Left hindlimb (tissue), 1 donor: ENCODE results near the gene MGLL.

ENCODE experiments used
- DNase-seq: peaks from one replicate; pipeline ENCODE4 v3.0.0-alpha.2; 2018

Gene MGLL

DNA sequence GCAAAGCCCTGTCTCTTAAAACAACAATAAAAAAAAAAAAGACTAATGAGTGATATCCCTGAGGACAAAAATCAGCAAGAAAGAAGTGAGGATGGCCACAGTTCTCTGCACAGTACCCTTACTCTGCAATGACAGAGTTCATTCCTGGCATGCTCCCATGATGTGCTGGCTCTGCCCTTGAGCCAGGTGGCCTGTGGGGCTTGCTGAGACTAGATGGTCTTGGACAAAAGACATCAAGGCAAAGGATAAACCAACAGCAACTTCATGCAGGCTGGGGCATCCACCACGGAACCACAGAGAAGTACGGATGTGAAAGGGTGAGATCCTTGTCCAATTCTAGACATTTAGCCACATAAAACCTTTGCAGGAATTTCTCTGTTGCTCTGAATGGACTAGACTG is 12.7 kb downstream of the MGLL start:
- DNase-seq = no peak

DNA sequence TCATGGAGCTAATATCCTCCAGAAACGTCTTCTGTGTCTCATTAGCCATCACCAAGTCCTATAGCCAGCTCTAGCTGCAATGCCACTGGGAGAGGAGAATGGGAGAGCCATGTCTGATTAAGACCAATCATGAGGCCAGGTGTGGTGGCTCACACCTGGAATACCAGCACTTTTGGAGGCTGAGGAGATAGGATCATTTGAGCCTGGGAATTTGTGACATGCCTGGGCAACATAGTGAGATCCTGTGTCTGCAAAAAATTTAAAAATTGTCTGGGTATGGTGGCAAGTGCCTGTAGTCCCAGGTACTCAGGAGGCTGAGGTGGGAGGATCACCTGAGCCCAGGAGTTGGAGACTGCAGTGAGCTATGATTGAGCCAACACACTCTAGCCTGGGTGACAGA is 13.1 kb downstream of the MGLL start:
- no peak for DNase-seq

DNA sequence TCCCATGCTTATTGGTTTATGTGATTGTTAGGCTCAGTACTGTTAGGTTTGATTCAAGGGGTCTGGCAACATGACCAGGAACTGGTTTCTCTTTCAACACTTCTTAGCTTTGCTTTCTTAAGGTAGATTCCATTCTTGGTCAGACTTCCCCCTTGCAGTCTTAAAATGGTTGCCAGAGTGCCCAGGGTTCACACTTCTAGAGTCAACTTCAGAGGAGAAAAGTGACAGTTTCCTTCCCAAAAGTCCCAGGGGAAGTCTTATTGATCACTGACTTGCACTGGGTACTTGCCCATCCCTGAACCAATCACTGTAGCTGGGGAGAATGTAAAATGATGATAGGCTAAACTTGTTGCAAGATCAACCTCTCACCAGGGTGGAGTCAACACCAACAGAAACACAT is 14.1 kb downstream of the MGLL start:
- no peak for DNase-seq

DNA sequence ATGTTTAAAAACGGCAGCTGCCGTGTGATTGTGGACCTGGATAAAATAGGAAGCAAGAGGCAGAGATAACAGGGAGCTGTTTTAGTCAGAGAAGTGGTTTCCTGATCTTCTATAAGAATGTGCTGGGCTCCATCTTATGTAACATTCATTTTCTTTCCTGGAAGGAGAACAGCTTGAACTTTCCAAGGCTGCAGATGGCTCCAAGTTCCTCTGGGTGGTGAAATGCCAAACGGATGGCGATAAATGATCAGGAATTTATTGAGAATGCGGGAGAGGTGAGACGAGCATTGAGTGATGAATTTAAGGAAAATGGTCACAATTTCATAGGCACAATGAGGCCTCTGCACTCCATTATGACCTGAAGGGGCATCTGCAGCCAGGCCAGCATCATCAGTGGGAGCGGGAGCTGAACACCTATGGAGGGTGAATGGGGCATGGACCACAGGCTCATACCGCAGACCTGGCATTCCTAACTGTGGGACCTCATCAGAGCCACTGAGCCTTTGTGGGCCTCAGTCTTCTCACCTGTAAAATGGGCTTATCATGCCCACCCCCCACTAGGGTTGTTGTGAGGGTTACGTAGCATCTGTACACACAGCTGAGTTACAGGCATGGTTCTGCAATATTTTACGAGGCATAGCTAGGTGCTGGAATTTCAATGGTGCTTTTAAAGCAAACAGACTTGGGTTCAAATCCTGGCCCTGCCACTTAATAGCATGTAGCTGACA is 17.1 kb downstream of the MGLL start:
- no peak for DNase-seq

DNA sequence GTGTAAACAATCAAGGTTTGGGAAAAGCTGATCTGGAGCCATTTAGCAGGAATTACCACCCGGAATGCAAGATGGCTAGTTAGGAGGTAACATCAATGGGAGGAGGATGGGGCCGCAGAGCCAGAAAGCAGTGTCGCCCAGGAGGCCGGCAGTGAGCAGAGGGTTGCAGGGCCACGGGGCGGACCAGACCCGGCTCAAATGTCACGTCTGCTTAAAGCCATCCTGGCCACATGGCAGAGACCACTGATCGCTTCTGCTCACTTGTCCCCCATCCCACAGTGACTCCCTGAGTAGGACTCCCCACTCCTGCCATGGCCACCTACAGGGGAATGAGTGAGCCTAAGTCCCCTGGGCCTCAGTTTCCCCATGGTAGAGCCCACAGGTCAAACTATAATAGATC is 18.2 kb downstream of the MGLL start:
- no peak for DNase-seq

DNA sequence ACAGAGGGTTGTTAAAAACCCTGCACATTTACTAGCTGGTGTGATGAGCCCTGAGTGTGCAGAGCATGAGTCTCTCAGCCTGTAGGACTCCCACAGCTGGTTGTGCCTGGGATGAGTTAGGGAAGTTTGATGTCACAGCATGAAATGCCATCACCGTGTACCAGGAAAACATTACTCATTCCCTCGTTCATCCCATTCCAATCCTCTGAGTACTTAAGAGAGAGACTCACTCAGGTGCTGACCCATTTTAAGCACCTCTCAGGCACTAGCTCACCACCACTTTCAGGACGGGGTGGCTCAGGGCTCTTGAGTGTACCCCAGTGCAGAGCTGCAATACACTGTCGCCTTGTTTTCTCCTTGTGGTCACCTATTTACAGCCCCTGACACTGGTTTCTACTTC is 18.7 kb downstream of the MGLL start:
- DNase-seq = no peak

DNA sequence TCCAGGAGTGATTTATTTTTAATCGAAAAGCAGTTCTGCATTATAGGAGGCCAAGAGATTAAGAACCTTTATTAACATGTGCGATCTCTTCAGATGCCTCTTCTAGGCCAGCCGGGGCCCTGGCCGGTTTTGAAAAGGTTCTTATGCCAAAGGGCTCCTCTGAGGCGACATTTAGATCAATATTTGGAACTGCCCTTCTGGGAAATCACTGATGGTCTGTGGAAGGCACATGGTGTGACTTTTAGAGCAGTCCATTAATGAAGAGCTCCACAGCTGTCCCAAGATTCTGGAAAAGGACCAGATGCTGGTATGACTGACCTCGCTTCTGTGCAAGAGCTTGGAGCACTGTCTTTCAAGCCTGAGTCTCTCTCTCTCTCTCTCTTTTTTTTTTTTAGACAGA is 19.7 kb downstream of the MGLL start:
- no peak for DNase-seq

DNA sequence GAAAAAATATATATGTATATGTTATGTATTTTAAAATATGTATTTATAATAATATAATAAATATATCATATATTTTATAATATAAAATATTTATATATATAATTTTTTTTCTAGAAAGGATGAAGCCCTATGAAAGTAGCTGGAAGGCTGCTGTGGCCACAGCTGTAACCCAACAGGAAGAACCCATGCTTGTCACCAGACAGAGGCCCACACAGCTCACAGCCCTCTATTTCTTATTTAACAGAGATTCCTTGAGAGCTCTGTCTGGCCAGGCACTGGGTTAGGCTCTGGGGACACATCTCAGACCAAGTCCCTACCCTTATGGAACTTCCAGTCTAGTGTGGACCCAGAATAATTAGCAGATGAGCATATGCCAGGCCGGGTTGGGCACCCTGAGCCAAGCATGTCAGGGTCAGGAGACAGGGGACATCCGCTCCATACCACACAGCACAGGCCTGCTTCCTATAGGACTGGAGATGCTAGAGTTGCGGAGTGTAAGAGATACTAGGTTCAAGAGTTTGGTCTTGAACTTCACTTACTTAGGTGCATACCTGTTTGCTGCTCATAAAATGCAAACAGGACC is 20.5 kb downstream of the MGLL start:
- DNase-seq = no peak

DNA sequence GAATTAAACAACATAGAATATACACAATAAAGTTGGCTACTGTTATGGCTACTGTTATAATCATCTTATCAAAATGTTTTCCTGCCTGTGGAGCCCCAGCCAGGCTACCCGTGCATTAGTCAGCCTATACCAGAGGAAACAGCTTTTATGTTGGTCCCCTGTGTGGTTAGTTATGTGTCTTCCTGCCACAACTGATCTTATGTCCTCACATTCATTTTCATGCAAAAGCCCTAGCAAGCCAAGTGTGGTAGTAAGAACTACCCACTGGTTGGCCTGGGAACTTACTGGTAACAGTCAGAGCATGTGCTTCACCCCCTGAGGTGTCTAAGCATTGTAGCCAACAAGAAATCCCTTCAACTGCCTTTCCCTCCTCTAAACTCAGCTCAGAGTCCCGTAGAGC is 21.8 kb downstream of the MGLL start:
- no peak for DNase-seq

DNA sequence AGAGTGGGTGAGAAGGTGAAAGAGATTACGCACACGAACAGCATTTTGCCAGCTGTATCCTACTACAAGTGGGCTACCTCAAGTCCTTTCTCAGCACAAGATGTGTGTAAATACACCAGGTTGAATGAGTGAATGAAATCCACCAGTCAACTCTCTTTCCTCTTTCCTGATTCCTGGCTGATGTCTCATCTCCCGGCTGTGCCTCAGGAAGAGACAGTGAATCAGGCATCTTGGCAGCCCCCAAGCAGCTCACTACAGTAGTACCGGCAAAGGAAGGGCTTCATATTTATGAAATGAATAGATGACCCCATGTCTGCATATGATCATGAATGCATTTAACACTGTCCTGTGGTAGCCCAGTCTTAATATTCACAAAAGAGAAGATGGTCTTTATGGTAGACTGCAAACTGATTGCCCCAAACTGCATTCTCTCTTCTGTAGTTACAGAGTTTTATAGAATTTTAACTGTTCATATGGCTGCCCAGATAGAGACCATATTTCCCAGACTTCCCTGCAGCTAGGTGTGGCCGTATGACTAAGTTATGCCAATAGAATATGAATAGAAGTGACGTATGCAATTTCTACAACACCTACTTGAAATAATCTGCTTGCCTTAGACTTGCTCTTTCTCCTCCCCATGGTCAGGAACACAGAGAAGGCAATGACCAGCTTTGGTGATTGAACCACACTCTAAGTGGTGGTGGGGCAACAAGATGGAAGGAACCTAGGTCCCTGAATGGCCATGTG is 22.7 kb downstream of the MGLL start:
- DNase-seq = no peak

DNA sequence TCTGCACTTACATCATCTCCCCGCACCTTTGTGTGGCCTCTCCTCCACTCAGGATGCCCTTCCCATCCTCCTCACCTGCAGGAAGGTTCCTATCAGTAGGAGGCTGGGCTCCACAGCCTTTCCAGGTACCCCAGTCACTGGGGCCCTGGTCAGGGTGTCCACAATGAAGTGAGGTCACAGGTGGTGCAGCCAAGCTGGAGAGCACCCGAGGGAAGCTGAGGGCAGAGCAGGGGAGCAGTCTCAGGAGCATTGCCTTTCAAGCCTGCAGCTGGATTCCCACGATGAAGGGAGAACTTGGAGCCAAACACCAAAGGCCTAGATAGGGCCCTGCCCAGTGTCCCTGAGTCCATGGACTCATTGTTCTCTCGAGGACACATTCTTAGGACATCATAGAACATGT is 23.6 kb downstream of the MGLL start:
- DNase-seq = no peak

DNA sequence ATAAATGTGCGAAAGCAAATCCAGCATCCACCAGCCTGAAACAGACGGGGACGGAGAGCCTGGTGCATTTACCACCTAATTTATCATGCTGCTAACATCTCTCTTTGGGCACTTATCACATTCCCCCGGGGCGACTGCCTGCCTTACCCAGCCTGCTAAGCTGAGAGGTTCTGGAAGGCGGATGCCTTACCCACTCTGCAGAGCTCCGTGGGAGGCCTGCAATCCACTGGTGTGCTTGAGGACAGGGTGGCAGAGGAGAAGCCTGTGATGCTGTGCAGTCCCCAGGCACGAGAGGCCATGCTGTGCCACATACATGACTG is 25.5 kb downstream of the MGLL start:
- no peak for DNase-seq

DNA sequence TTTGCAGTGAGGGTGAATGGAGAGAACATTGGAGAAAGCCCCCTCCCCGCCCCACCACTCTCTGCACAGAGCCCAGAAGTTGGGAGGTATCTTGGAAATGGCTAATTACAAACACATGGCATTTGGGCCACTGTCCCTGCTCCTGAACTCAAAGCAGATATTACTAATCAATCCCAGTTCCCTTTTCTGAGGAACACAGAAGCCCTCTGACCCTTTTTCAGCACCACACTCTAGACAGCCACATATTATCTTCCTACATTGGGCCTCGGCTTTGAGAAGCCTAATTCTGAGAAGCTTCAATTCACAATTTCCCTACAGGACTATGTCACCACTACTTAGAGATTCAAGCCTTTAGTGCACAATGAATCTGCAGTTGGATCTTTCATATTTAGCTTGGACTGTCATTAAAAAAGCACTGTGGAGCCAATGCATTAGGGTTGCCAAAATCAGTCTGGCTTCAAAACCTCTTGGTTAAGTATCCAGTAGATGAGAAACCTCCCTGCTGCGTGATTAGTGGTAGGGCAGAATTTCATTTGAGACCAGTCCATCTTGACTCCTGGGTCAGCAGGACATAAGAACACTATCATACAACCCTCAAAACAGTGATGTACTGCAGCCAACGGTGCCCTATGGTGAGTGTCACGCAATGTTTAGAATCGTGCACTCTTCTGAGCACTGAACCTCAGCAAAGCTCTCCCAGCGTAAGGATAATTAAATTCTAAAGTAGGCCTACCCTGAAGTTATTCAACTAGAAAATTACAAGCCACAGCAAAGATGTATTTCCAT is 26.1 kb downstream of the MGLL start:
- DNase-seq = no peak

DNA sequence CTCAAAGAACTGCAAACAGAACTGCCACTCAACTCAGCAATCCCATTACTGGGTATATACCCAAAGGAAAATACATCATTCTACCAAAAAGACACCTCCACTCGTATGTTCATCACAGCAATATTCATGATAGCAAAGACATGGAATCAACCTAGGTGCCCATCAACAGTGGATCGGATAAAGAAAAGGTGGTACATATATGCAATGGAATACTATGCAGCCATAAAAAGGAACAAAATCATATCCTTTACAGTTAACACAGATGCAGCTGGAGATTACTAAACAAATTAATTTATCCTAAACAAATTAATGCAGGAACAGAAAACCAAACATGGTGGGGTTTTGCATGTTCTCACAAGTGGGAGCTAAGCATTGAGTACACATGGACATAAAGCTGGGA is 27.3 kb downstream of the MGLL start:
- DNase-seq = no peak

DNA sequence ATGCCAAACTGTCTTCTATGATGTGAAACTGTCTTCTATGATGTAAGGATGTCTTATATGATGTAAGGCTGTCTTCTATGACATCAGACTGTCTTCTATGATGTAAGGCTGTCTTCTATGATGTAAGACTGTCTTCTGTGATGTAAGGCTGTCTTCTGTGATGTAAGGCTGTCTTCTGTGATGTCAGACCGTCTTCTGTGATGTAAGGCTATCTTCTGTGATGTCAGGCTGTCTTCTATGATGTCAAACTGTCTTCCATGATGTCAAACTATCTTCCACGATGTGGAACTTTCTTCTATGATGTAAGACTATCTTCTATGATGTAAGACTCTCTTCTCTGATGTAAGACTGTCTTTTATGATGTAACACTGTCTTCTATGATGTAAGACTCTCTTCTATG is 27.9 kb downstream of the MGLL start:
- no peak for DNase-seq

DNA sequence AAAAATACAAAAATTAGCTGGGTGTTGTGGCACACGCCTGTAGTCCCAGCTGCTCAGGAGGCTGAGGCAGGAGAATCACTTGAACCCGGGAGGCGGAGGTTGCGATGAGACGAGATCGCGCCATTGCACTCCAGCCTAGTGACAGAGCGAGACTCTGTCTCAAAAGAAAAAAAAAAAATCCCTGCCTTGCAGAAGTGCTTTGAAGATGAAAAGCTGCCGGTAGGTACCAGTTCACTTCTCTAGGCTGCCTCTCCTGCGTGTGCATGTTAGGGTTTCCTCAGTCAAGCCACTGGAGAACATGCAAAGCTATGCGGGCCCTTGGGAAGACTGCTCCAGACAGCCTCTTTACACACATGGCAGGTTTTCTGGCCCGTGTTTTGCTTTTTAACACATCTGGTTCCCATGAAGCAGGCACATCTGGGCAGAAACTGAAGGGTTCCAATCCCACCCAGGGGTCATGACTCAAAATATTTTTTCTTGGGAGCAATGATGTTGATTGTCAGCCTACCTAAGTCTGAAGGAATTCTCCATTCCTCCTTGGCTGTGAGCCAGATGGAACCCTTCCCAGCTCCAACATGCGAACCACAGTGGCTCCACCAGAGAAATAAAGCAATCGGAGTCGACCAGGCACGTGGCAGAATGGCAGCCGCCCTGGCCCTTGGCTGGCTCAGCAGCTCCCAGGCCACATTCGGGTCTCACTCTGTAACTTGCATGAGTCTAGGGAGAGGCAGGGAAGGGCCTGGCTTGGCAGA is 29.6 kb downstream of the MGLL start:
- DNase-seq = peak; percentile 78

DNA sequence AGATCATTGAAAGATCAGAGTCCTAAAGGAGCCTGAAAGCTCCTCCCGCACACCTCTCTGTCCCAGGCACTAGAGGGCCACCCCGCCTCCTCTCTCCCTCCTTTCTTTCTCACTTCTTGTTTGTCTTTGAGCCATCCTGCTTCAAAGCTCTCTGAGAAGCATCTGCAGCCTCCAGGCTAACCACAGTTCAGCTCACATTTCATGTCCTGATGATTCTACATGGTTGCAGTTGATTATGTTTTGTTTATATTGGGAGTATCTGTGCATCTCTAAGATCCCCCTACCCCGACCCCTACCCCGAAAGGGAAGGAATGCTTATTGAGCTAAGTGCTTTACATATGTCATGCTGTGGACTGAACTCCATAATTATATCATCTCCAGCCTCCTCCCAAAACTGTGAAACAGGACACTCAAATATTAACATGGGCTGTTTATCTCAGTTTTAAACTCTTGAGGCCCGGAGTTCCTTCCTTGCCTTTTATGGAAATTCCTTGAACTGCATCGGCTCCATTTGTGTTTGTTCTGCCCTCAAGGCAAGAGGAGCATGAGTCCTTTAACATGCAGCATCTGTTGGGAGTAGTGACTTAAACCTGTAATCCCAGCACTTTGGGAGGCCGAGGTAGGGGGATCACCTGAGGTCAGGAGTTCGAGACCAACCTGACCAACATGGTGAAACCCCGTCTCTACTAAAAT is 30.9 kb downstream of the MGLL start:
- no peak for DNase-seq

DNA sequence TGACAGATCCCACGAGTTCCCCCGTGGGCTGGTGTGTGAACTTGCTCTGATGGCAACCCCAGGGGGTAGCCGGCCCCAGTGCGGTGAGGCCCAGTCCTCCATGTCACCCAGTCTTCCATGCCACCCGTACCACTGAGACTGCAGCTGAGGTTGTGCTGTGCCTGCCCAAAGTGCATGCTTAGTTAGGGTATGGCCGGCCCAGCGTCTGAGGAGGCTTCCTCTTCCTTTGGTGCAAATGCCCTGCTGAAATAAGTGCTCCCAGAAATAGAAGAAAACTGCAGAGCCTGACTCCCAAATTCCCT is 31.5 kb downstream of the MGLL start:
- DNase-seq = no peak

DNA sequence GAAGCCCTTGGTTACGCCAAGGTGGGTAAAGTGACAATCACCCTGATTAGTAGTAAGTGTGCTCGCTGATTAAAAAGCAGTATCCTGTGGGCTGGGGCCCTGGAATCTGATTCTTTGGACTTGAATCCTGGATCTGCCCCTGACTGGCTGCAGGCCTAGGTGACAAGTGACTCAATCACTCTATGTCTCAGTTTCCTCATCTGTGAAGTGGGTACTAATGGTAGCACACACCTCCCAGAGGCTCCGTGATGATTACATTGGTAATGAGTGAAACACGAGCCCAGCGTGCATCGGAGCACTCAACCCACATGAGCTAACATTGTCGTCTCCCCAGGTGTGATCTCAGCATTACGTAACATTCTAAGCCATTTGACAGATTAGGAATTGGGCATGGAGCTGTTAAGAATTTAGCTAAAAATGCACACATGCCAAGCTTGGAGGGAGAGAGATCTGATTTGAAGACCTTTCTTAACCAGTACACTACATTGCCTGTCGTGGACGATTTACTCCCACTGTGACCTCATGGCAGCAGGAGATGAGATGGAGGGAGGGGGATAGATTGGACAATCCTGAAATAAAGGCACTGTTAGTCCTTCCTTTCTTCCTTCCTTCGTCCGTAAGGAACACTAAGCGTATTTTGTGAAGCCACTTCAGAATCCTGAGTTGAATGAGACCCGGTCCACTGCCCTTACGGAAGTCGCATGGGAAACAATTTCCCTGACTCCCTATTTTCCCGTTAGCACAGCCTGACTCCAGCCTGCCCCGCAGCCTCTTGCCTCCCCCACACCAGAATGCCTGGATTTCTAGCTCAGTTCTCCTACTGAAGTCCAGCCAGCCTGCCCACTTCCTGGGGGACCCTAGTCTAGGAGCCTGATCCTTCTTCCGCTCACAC is 32.1 kb downstream of the MGLL start:
- no peak for DNase-seq

DNA sequence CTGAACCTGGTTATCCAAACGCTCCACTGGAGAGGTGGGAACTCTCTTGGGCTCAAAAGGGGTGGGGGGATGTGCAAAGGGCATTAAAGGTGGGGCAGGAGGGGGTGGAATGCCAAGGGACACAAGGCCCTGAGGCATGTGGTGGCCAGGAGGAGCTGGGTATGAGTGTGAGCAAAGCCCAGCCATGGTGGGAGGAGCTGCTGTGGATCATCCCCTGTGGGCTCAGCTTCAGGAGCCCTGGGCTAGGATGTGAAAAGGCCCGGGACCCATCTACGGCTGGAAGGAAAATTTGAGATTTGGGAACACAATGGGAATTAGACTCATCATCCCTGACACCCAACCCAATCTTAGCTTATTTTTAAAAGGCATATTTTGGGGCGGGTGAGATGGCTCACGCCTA is 33.3 kb downstream of the MGLL start:
- no peak for DNase-seq

DNA sequence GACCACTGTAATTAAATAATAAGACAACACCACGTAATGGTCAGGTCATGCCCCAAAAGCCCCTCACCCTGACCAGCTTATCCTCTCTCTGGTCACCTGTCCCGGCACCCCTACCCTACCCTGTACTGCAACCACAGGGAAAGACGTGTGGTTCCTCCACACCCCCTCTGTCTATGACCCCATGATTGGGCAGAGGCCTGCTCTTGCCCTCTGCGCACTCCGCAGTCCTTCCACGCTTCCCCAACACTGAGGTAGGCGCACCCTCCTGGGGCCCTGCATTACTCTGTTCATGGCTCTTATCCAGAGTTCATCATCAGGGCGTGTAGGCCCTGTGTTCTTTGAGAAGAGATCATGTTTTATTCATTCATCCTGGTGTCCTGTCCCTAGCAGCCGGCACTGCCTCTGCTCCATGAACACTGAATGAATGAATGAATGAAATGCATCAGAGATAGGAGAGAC is 33.8 kb downstream of the MGLL start:
- DNase-seq = no peak
